Esophagus muscularis mucosa (tissue), 4 donors: ENCODE data around the gene PIGH. TPM values are rescaled to one million over a fixed set of nuclear protein-coding genes. Genes with fewer than 3 reads are reported as not detected.

Experiments used
- DNase-seq: peaks from one replicate; pipeline ENCODE4 v3.0.0-alpha.2; 2017; ENCODE audit errors: extremely low spot score
- H3K27ac ChIP-seq, 4 donors: fragments of 200-600 bp; sonication (generic); replicated peaks in 1 of 4; 1 replicate in 3 of 4; 2 replicates in 1 of 4; pipeline ENCODE4 v1.5.1; 2016 to 2019; ENCODE audit warnings: mild to moderate bottlenecking in 1 of 4
- H3K27me3 ChIP-seq, 4 donors: fragments of 200-600 bp; sonication (generic); one replicate each; pipeline versions ENCODE4 v1.5.1 to v1.6.0; 2016 to 2019
- H3K36me3 ChIP-seq, 4 donors: fragments of 200-600 bp; sonication (generic); one replicate each; pipeline ENCODE4 v1.5.1; 2016 to 2019
- H3K4me1 ChIP-seq, 4 donors: fragments of 200-600 bp; sonication (generic); one replicate each; pipeline ENCODE4 v1.5.1; 2016 to 2019
- H3K4me3 ChIP-seq, 4 donors: fragments of 200-600 bp; sonication (generic); 1 replicate in 2 of 4; 2 replicates in 2 of 4; pipeline ENCODE4 v1.5.1; 2016 to 2019; ENCODE audit warnings: mild to moderate bottlenecking in 4 of 4, moderate library complexity in 1 of 4
- H3K9me3 ChIP-seq, 4 donors: fragments of 200-600 bp; sonication (generic); 1 replicate in 3 of 4; 2 replicates in 1 of 4; pipeline ENCODE4 v1.5.1; 2016 to 2019
- CTCF ChIP-seq, 3 experiments: fragments of 200-600 bp in 2 of 3; fragments of 450-650 bp in 1 of 3; sonication (generic) in 2 of 3; IDR thresholded peaks; one replicate each; pipeline ENCODE4 v1.5.1; 2017 to 2019; ENCODE audit warnings: antibody characterized with exemption in 3 of 3, mild to moderate bottlenecking in 2 of 3, moderate library complexity in 1 of 3
- EP300 ChIP-seq: sonication (generic); formaldehyde crosslinking; IDR thresholded peaks from one replicate; pipeline ENCODE4 v1.6.1; 2017; ENCODE audit warnings: antibody characterized with exemption
- POLR2A ChIP-seq: fragments of 450-650 bp; IDR thresholded peaks from one replicate; pipeline ENCODE4 v1.6.1; 2017; ENCODE audit warnings: antibody characterized with exemption, moderate library complexity, mild to moderate bottlenecking, low read depth
- POLR2AphosphoS5 ChIP-seq, 2 donors: sonication (generic); formaldehyde crosslinking; IDR thresholded peaks; one replicate each; pipeline ENCODE4 v1.6.1; 2017; ENCODE audit warnings: antibody characterized with exemption in 2 of 2
- WGBS: methylation state at CpG from one replicate; pipeline ENCODE4 v1.1.5; 2018; 5-methylcytosine and 5-hydroxymethylcytosine counted together
- intact Hi-C: fragments of 100-400 bp; cut with DNase I; formaldehyde crosslinking; loops from one replicate; pipeline ENCODE4 v1.15.1; 2023
- total RNA-seq, 4 donors: library from RNA; depleted of rRNA; stranded (reverse); fragments of >200 nt; gene quantifications; one replicate each; pipeline versions ENCODE4 v1.1.0 to v1.2.1, GENCODE V29; 2016

PIGH gene
- total RNA-seq, result 10 to 100 TPM; 21.6 to 26.4 (median 23.0) TPM

GRCh38 chr14:67599698-67600561, at the start of gene PIGH:
TSS of gene PIGH (minus strand) at chr14:67600268. CDS start at chr14:67600203, 65 bp downstream.
- TF ChIP-seq POLR2A, result peak; percentile 75
- peak; percentile 41 to 65 (median 48) for TF ChIP-seq CTCF (IDR thresholded peaks at IDR 0.05)
- TF ChIP-seq EP300, result no peak
- peak; percentile 95 to 96 for TF ChIP-seq POLR2AphosphoS5 (IDR thresholded peaks at IDR 0.05)
- H3K27me3 ChIP-seq, result no peaks in the 10 kb centered on the region
- H3K9me3 ChIP-seq, result no peaks in the 10 kb centered on the region
- peak within 1 kb of the TSS; percentile 78 to 89 (median 81) for H3K4me3 ChIP-seq
- DNase-seq, result peak; percentile 95
- H3K4me1 ChIP-seq, result peaks cover 4 to 21% (median 18%) of the 10 kb centered on the region in 4 donors
- intact Hi-C loops, result no loop called here
- 11% methylated on average over 14 of the region's 77 CpGs for WGBS
- peak within 1 kb of the TSS; percentile 91 to 94 (median 92) for H3K27ac ChIP-seq
- peaks cover 0 to 6% (median 0%) of the 10 kb centered on the region in 4 donors for H3K36me3 ChIP-seq

GRCh38 chr14:67646131-67646530, 46.1 kb upstream of the PIGH start:
- DNase-seq, result no peak
- 87% methylated on average over 3 of the region's 3 CpGs for WGBS
- H3K9me3 ChIP-seq, result no peaks in the 10 kb centered on the region
- no peak overlapping the region for H3K27ac ChIP-seq
- TF ChIP-seq POLR2A (no peak), EP300 (no peak), CTCF (IDR thresholded peaks at IDR 0.05) (no peak)
- intact Hi-C loops, result no loop called here
- peaks cover 0 to 17% (median 11%) of the 10 kb centered on the region in 4 donors for H3K4me1 ChIP-seq
- no peak overlapping the region for H3K4me3 ChIP-seq
- H3K27me3 ChIP-seq, result no peaks in the 10 kb centered on the region
- peaks cover 20 to 56% (median 50%) of the 10 kb centered on the region in 4 donors for H3K36me3 ChIP-seq

GRCh38 chr14:67645414-67645813, 45.3 kb upstream of the PIGH start:
- DNase-seq, result no peak
- peaks cover 15 to 49% (median 43%) of the 10 kb centered on the region in 4 donors for H3K36me3 ChIP-seq
- TF ChIP-seq POLR2AphosphoS5 (IDR thresholded peaks at IDR 0.05) (no peak), POLR2A (no peak), EP300 (no peak), CTCF (IDR thresholded peaks at IDR 0.05) (no peak)
- H3K9me3 ChIP-seq, result no peaks in the 10 kb centered on the region
- no peaks in the 10 kb centered on the region for H3K27me3 ChIP-seq
- 94% methylated on average over 5 of the region's 5 CpGs for WGBS
- H3K27ac ChIP-seq, result peak overlapping the region in 3 of 4 donors; percentile 67 to 73 (median 67)
- H3K4me1 ChIP-seq, result peaks cover 0 to 17% (median 11%) of the 10 kb centered on the region in 4 donors
- intact Hi-C loops, result no loop called here
- H3K4me3 ChIP-seq, result no peak overlapping the region

GRCh38 chr14:67644428-67644827, 44.4 kb upstream of the PIGH start:
- Histone ChIP-seq H3K4me3 (no peak overlapping the region), H3K4me1 (peaks cover 0 to 17% (median 11%) of the 10 kb centered on the region in 4 donors), H3K36me3 (peaks cover 6 to 39% (median 33%) of the 10 kb centered on the region in 4 donors), H3K9me3 (no peaks in the 10 kb centered on the region), H3K27ac (peak overlapping the region; percentile 66 to 73 (median 67)), H3K27me3 (no peaks in the 10 kb centered on the region)
- intact Hi-C loops, result no loop called here
- TF ChIP-seq EP300, result no peak
- no peak for TF ChIP-seq POLR2A
- peak in 1 of 2 donors; percentile 47 for TF ChIP-seq POLR2AphosphoS5 (IDR thresholded peaks at IDR 0.05)
- 60% methylated on average over 2 of the region's 2 CpGs for WGBS
- DNase-seq, result no peak

GRCh38 chr14:67643713-67644112, 43.6 kb upstream of the PIGH start:
- H3K27me3 ChIP-seq, result no peaks in the 10 kb centered on the region
- TF ChIP-seq POLR2AphosphoS5 (IDR thresholded peaks at IDR 0.05) (no peak), EP300 (no peak), CTCF (IDR thresholded peaks at IDR 0.05) (no peak), POLR2A (no peak)
- intact Hi-C loops, result no loop called here
- no peak for DNase-seq
- H3K27ac ChIP-seq, result peak overlapping the region; percentile 66 to 73 (median 67)
- H3K4me3 ChIP-seq, result no peak overlapping the region
- no peaks in the 10 kb centered on the region for H3K9me3 ChIP-seq
- peaks cover 0 to 19% (median 11%) of the 10 kb centered on the region in 4 donors for H3K4me1 ChIP-seq
- peaks cover under 1 to 32% (median 26%) of the 10 kb centered on the region in 4 donors for H3K36me3 ChIP-seq
- WGBS, result 82% methylated on average over 1 of the region's 1 CpG
